ENCODE measurements around the gene VSTM4. TPM values are rescaled to one million over a fixed set of nuclear protein-coding genes. Genes with fewer than 3 reads are reported as not detected.

The VSTM4 gene
- total and polyA plus RNA-seq, 4 donors: 2.9 to 49.4 (median 7.2) TPM

GRCh38 chr10:49107887-49108267 lies 7.4 kb downstream of the VSTM4 start:
- Histone ChIP-seq H3K27me3 (ENCODE audit: control insufficient read depth in 3 of 3, insufficient read depth in 3 of 3, low read length in 2 of 3) (peaks cover 0 to 2% (median 0%) of the 10 kb centered on the region in 3 donors), H3K9ac (ENCODE audit: insufficient read depth in 1 of 2, low read length in 2 of 2) (no peak overlapping the region), H3K36me3 (ENCODE audit: control insufficient read depth in 4 of 4, insufficient read depth in 4 of 4, low read length in 4 of 4) (peaks cover 0 to 14% (median 4%) of the 10 kb centered on the region in 4 donors), H3K9me3 (ENCODE audit: control insufficient read depth in 4 of 4, insufficient read depth in 3 of 4, low read length in 3 of 4) (peaks cover 0 to 5% (median 0%) of the 10 kb centered on the region in 4 donors), H3K27ac (ENCODE audit: low read depth in 1 of 2, low read length in 1 of 2) (no peak overlapping the region), H3K4me3 (no peak overlapping the region), H3K4me1 (ENCODE audit: control insufficient read depth in 5 of 5, insufficient read depth in 5 of 5, low read length in 5 of 5) (peaks cover 15 to 64% (median 20%) of the 10 kb centered on the region in 5 donors)
- no peak for ATAC-seq (ENCODE audit: insufficient read depth, low FRiP score)
- 85 to 97% methylated on average over 5 to 8 of the region's 8 CpGs for WGBS, 2 donors
- DNase-seq: no peak
- no peak for TF ChIP-seq CTCF (IDR thresholded peaks at IDR 0.05; ENCODE audit: control extremely low read depth, extremely low read depth)

DNA sequence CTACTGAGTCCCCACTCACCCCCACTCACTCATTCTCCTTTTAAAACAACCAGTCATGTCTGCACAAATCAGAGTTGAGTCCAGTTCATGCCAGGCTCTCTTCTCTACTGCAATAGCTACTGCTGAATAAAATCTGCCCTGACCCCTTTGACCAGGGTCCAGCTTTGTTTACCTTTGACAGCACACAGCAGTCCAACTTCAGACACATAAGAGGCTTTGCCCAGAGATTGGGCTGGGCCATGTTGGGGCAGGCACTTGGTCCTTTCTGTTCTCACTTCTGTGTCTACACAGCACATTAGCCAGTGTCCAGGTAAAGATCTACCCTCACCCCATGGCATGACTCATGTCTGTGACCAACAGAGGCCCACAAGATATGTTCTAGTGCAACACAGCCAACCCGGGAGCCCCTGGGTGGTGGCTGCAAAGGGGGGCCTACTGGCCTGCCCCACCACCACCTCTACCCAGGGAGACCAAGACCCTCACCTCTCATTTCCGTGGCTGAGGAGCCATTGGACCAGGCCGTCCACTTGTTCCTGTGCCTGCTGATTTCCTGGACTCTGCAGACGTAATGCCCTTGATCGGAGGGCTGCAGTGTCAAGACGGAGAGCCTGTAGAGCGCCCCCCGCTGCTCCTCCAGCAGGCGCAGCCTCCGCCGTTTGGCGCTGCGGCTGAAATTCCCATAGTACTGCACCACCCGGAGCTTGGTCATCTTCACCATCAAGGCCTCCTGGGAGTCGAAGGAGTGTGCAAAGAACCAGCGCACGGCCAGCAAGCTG lies 8.0 kb downstream of the VSTM4 start:
- Histone ChIP-seq H3K36me3 (ENCODE audit: control insufficient read depth in 4 of 4, insufficient read depth in 4 of 4, low read length in 4 of 4) (peaks cover 0 to 14% (median 4%) of the 10 kb centered on the region in 4 donors), H3K4me1 (ENCODE audit: control insufficient read depth in 5 of 5, insufficient read depth in 5 of 5, low read length in 5 of 5) (peaks cover 15 to 62% (median 20%) of the 10 kb centered on the region in 5 donors), H3K9me3 (ENCODE audit: control insufficient read depth in 4 of 4, insufficient read depth in 3 of 4, low read length in 3 of 4) (peaks cover 0 to 5% (median 0%) of the 10 kb centered on the region in 4 donors), H3K9ac (ENCODE audit: insufficient read depth in 1 of 2, low read length in 2 of 2) (no peak overlapping the region), H3K4me3 (no peak overlapping the region), H3K27ac (ENCODE audit: low read depth in 1 of 2, low read length in 1 of 2) (peak overlapping the region; percentile 22 to 28), H3K27me3 (ENCODE audit: control insufficient read depth in 3 of 3, insufficient read depth in 3 of 3, low read length in 2 of 3) (peaks cover 0 to 2% (median 0%) of the 10 kb centered on the region in 3 donors)
- TF ChIP-seq CTCF (IDR thresholded peaks at IDR 0.05; ENCODE audit: control extremely low read depth, extremely low read depth): no peak
- no peak for DNase-seq
- ATAC-seq (ENCODE audit: insufficient read depth, low FRiP score): no peak
- 97% methylated on average over 17 of the region's 17 CpGs for WGBS, 2 donors

GRCh38 chr10:49106451-49106850 lies 8.9 kb downstream of the VSTM4 start:
- peaks cover 15 to 56% (median 18%) of the 10 kb centered on the region in 5 donors for H3K4me1 ChIP-seq (ENCODE audit: control insufficient read depth in 5 of 5, insufficient read depth in 5 of 5, low read length in 5 of 5)
- 46 to 51% methylated on average over 7 of the region's 7 CpGs for whole genome bisulfite sequencing, 2 donors
- H3K36me3 ChIP-seq (ENCODE audit: control insufficient read depth in 4 of 4, insufficient read depth in 4 of 4, low read length in 4 of 4): peaks cover 0 to 14% (median 4%) of the 10 kb centered on the region in 4 donors
- peak overlapping the region; percentile 22 to 28 for H3K27ac ChIP-seq (ENCODE audit: low read depth in 1 of 2, low read length in 1 of 2)
- DNase-seq (peak in 2 of 3 donors; percentile 48 to 52), ATAC-seq (ENCODE audit: insufficient read depth, low FRiP score) (no peak)
- no peak overlapping the region for H3K4me3 ChIP-seq
- H3K9ac ChIP-seq (ENCODE audit: insufficient read depth in 1 of 2, low read length in 2 of 2): no peak overlapping the region
- H3K27me3 ChIP-seq (ENCODE audit: control insufficient read depth in 3 of 3, insufficient read depth in 3 of 3, low read length in 2 of 3): no peaks in the 10 kb centered on the region
- TF ChIP-seq CTCF (IDR thresholded peaks at IDR 0.05; ENCODE audit: control extremely low read depth, extremely low read depth): no peak
- peaks cover 0 to 5% (median 0%) of the 10 kb centered on the region in 4 donors for H3K9me3 ChIP-seq (ENCODE audit: control insufficient read depth in 4 of 4, insufficient read depth in 3 of 4, low read length in 3 of 4)
